Endothelial cell of umbilical vein (primary cell): ENCODE measurements around the gene PTK6. TPM values are rescaled to one million over a fixed set of nuclear protein-coding genes. Genes with fewer than 3 reads are reported as not detected.
"Not testable (repeated sequence)": the region's sequence is repeated elsewhere in the genome, so short reads cannot be mapped to it uniquely, and the experiment has no call there.

ENCODE experiments used
- BruUV-seq: library from RNA; stranded (reverse); fragments of 400-500 nt; replicated peaks from 2 replicates; lab custom pipeline; 2021; lab: Mats Ljungman, UMichigan
- CTCF ChIA-PET: fragments of 300-600, 350-600 bp; sonication (Branson Sonifier 250); formaldehyde crosslinking; loops from one replicate; lab custom pipeline; 2021; ENCODE audit warnings: antibody characterized with exemption, inconsistent platforms; lab: Charles Lee
- POLR2A ChIA-PET: fragments of 300-600, 350-600 bp; sonication (Branson Sonifier 250); formaldehyde crosslinking; loops from one replicate; lab custom pipeline; 2021; ENCODE audit warnings: antibody characterized with exemption, inconsistent platforms; lab: Charles Lee
- DNase-seq: peaks from one replicate; pipeline ENCODE4 v3.0.0-alpha.2; 2011; ENCODE audit warnings: low read depth, low spot score
- FAIRE-seq: peaks from 2 replicates; lab custom pipeline; 2011; peaks lifted over from hg19 to GRCh38; lab: Jason Lieb, UNC
- H2AFZ ChIP-seq: 2 replicates; pipeline ENCODE4 v1.6.0; 2012; ENCODE audit warnings: low read depth, low read length, control low read depth, inconsistent platforms
- H3K27ac ChIP-seq: 2 replicates; pipeline ENCODE4 v1.5.1; 2011; ENCODE audit warnings: low read depth, mild to moderate bottlenecking, control low read depth, low read length, moderate library complexity; ENCODE audit not compliant: insufficient read depth
- H3K27me3 ChIP-seq, 2 experiments: 2 replicates each; pipeline versions ENCODE4 v1.6.0 to v1.6.1; 2011; ENCODE audit warnings: low read length in 2 of 2, mixed read lengths in 1 of 2; ENCODE audit not compliant: control insufficient read depth in 2 of 2, insufficient read depth in 2 of 2
- H3K36me3 ChIP-seq, 2 experiments: 2 replicates in 1 of 2; 3 replicates in 1 of 2; pipeline ENCODE4 v1.5.1; 2011; ENCODE audit warnings: low read length in 2 of 2, mild to moderate bottlenecking in 1 of 2, moderate library complexity in 1 of 2; ENCODE audit not compliant: control insufficient read depth in 2 of 2, insufficient read depth in 2 of 2; ENCODE audit errors: extremely low read depth in 1 of 2
- H3K4me1 ChIP-seq: 3 replicates; pipeline ENCODE4 v1.5.1; 2011; ENCODE audit warnings: mild to moderate bottlenecking, low read length; ENCODE audit not compliant: control insufficient read depth, insufficient read depth; ENCODE audit errors: extremely low read depth
- H3K4me2 ChIP-seq: 2 replicates; pipeline ENCODE4 v1.6.1; 2011; ENCODE audit warnings: low read length, control low read depth, mixed read lengths; ENCODE audit not compliant: insufficient read depth
- H3K4me3 ChIP-seq, 3 experiments: fragments of 200-600 bp in 1 of 3; sonication (generic), shearing (Covaris generic) in 1 of 3; replicated peaks in 1 of 3; 2 replicates each; pipeline ENCODE4 v1.5.1; 2011 to 2016; ENCODE audit warnings: control low read depth in 3 of 3, low read length in 3 of 3, mild to moderate bottlenecking in 2 of 3, inconsistent platforms in 1 of 3, low read depth in 1 of 3, moderate library complexity in 1 of 3; ENCODE audit not compliant: insufficient read depth in 1 of 3
- H3K79me2 ChIP-seq: 2 replicates; pipeline ENCODE4 v1.6.0; 2012; ENCODE audit warnings: low read length, inconsistent platforms; ENCODE audit not compliant: control insufficient read depth, insufficient read depth
- H3K9ac ChIP-seq: replicated peaks from 2 replicates; pipeline ENCODE3; 2011; ENCODE audit warnings: low read length, control low read depth; ENCODE audit not compliant: insufficient read depth; ENCODE audit errors: extremely low read depth
- H3K9me1 ChIP-seq: replicated peaks from 3 replicates; pipeline ENCODE4 v1.6.0; 2011; ENCODE audit warnings: mild to moderate bottlenecking, low read length; ENCODE audit not compliant: control insufficient read depth, insufficient read depth; ENCODE audit errors: extremely low read depth
- H3K9me3 ChIP-seq: replicated peaks from 2 replicates; pipeline ENCODE4 v1.5.1; 2012; ENCODE audit warnings: low read length, inconsistent platforms; ENCODE audit not compliant: control insufficient read depth, insufficient read depth
- H4K20me1 ChIP-seq: replicated peaks from 2 replicates; pipeline ENCODE3; 2011; ENCODE audit warnings: mild to moderate bottlenecking, low read length; ENCODE audit not compliant: control insufficient read depth, insufficient read depth; ENCODE audit errors: extremely low read depth
- EZH2 ChIP-seq: IDR thresholded peaks from 2 replicates; pipeline ENCODE4 v1.6.1; 2012; ENCODE audit warnings: borderline replicate concordance, low read depth, mild to moderate bottlenecking, moderate library complexity, low read length, inconsistent platforms; ENCODE audit not compliant: severe bottlenecking
- FOS ChIP-seq: IDR thresholded peaks from 2 replicates; pipeline ENCODE4 v1.6.1; 2011; ENCODE audit warnings: mild to moderate bottlenecking, low read length, moderate library complexity, borderline replicate concordance; ENCODE audit not compliant: insufficient read depth
- GATA2 ChIP-seq: IDR thresholded peaks from 2 replicates; pipeline ENCODE4 v1.7.0; 2011; ENCODE audit warnings: low read depth, mild to moderate bottlenecking, moderate library complexity, mixed read lengths, low read length; ENCODE audit not compliant: insufficient read length, insufficient read depth
- JUN ChIP-seq: IDR thresholded peaks from 2 replicates; pipeline ENCODE4 v1.6.1; 2011; ENCODE audit warnings: borderline replicate concordance, low read depth; ENCODE audit not compliant: insufficient read length, insufficient read depth
- MYC ChIP-seq: IDR thresholded peaks from one replicate; pipeline ENCODE4 v1.6.1; 2011; ENCODE audit warnings: mild to moderate bottlenecking, low read depth, low read length
- POLR2A ChIP-seq: IDR thresholded peaks from 2 replicates; pipeline ENCODE4 v1.6.1; 2012; ENCODE audit warnings: low read depth, mild to moderate bottlenecking, control low read depth, low read length
- POLR2AphosphoS5 ChIP-seq: IDR thresholded peaks from 2 replicates; pipeline ENCODE4 v1.6.1; 2012; ENCODE audit warnings: low read depth, mild to moderate bottlenecking, control low read depth, low read length, moderate library complexity; ENCODE audit not compliant: insufficient read depth
- dilution Hi-C: fragments of 300-500 bp; cut with MboI; formaldehyde crosslinking; loops from one replicate; pipeline ENCODE4 v1.15.0; 2019; ENCODE audit warnings: low sequenced_read_pairs; ENCODE audit not compliant: extremely low pct_ligation_motif_present
- intact Hi-C: fragments of 100-400 bp; cut with micrococcal nuclease; formaldehyde crosslinking; loops from one replicate; pipeline ENCODE4 v1.10.0; 2022
- polyA plus RNA-seq, 4 experiments: library from polyadenylated mRNA; depleted of rRNA in 3 of 4; stranded (reverse) in 3 of 4; unstranded in 1 of 4; fragments of >200 nt; gene quantifications; 2 replicates each; pipeline versions ENCODE4 v1.2.1 to v1.2.3, GENCODE V29; 2011 to 2012; ENCODE audit warnings: missing spikeins in 1 of 4
- total RNA-seq: library from RNA; stranded (reverse); gene quantifications from 2 replicates; pipeline ENCODE4 v1.2.3, GENCODE V29; 2021
- TF ChIP-seq, protein P1 (sequence below), 2 donors: IDR thresholded peaks; 1 replicate in 1 of 2; 2 replicates in 1 of 2; pipeline ENCODE4 v1.5.1; 2011; ENCODE audit warnings: low read length in 2 of 2, mild to moderate bottlenecking in 2 of 2, moderate library complexity in 2 of 2, control low read depth in 1 of 2, inconsistent platforms in 1 of 2, low read depth in 1 of 2; ENCODE audit not compliant: insufficient read depth in 1 of 2; ENCODE audit errors: extremely low read depth in 1 of 2
- TF ChIP-seq, protein P2 (sequence below): IDR thresholded peaks from 2 replicates; pipeline ENCODE4 v1.6.1; 2011; ENCODE audit not compliant: insufficient read depth, insufficient read length

The PTK6 gene
- total and polyA plus RNA-seq, 2 donors (not counting 3 experiments of a cell fraction or from before 2014, with no cell fraction given): 0.18 TPM; not detected in 1

DNA sequence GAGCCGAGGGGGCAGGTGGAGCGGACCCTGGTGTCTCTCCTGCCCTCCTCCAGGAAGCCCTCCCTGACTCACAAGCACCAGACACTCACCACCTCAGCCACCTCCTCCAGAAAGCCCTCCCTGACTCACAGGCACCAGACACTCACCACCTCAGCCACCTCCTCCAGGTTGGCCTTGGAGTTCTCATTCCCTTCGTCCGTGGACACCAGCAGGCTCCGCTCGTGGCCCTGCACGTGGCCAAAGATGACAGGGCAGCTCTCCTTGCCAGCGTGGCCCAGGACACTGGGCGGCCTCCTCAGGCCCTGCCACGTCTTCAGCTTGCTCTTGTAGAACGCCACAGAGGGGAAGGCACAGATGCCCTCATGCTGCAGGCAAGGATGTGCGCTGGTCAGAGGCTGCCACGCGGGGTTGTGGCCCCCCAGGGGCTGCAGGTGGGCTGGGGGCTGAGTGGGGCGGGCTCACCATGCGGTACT lies 23.2 kb upstream of the PTK6 start:
- ChIA-PET CTCF (no interaction called here), POLR2A (no interaction called here)
- Histone ChIP-seq H2AFZ (no peak overlapping the region), H3K4me3 (no peak overlapping the region), H3K9me1 (no peaks in the 10 kb centered on the region), H3K4me1 (no peaks in the 10 kb centered on the region), H3K27ac (no peak overlapping the region), H3K9ac (no peak overlapping the region), H3K79me2 (no peaks in the 10 kb centered on the region), H3K9me3 (no peaks in the 10 kb centered on the region), H3K4me2 (no peak overlapping the region), H3K27me3 (no peaks in the 10 kb centered on the region), H3K36me3 (peaks cover 0 to 17% of the 10 kb centered on the region in 2 experiments), H4K20me1 (no peaks in the 10 kb centered on the region)
- intact Hi-C loops: no loop called here
- DNase-seq: no peak
- BruUV-seq: no TSS peak
- TF ChIP-seq EZH2 (no peak), FOS (no peak), JUN (no peak), POLR2AphosphoS5 (no peak), POLR2A (no peak), GATA2 (no peak), MYC (no peak)
- TF ChIP-seq, protein P1, sequence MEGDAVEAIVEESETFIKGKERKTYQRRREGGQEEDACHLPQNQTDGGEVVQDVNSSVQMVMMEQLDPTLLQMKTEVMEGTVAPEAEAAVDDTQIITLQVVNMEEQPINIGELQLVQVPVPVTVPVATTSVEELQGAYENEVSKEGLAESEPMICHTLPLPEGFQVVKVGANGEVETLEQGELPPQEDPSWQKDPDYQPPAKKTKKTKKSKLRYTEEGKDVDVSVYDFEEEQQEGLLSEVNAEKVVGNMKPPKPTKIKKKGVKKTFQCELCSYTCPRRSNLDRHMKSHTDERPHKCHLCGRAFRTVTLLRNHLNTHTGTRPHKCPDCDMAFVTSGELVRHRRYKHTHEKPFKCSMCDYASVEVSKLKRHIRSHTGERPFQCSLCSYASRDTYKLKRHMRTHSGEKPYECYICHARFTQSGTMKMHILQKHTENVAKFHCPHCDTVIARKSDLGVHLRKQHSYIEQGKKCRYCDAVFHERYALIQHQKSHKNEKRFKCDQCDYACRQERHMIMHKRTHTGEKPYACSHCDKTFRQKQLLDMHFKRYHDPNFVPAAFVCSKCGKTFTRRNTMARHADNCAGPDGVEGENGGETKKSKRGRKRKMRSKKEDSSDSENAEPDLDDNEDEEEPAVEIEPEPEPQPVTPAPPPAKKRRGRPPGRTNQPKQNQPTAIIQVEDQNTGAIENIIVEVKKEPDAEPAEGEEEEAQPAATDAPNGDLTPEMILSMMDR (IDR thresholded peaks at IDR 0.05; ENCODE audit: extremely low read depth in 1 of 2, insufficient read depth in 1 of 2, low read depth in 1 of 2, low read length in 2 of 2): no peak
- TF ChIP-seq, protein P2, sequence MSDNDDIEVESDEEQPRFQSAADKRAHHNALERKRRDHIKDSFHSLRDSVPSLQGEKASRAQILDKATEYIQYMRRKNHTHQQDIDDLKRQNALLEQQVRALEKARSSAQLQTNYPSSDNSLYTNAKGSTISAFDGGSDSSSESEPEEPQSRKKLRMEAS: no peak
- FAIRE-seq: no peak
- dilution Hi-C loops: no loop called here

DNA sequence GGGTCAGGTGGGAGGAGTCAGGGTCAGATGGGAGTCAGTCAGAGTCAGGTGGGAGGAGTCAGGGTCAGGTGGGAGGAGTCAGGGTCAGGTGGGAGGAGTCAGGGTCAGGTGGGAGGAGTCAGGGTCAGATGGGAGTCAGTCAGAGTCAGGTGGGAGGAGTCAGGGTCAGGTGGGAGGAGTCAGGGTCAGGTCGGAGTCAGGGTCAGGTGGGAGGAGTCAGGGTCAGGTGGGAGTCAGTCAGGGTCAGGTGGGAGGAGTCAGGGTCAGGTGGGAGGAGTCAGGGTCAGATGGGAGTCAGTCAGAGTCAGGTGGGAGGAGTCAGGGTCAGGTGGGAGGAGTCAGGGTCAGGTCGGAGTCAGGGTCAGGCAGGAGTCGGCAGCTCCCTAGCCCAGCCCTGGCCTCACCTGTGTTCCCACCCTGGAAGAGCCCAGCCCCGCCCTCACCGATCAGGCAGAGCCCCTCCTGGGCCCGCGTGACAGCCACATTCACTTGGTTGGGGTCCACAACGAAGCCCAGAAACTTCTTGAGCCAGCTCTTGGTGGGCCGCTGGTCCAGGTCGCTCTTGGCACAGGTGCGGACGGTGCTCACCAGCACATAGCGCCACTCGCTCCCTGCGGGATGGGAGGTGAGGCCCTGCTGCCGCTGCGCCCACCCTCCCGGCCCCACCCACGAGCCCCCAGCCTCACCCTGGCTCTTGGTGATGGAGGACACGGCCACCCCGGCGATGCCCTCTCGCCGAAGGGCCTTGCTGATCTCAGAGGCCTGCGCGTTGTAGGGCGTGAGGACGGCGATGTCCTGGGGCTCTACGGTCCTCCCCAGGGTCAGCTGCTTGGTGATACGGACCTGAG lies 22.5 kb upstream of the PTK6 start:
- H3K4me3 ChIP-seq, H2AFZ ChIP-seq, H3K79me2 ChIP-seq, H3K27me3 ChIP-seq, H3K4me1 ChIP-seq, H3K27ac ChIP-seq, intact Hi-C loops, dilution Hi-C loops, BruUV-seq, DNase-seq, H3K9ac ChIP-seq, FAIRE-seq, H3K9me3 ChIP-seq, POLR2A ChIA-PET, H3K4me2 ChIP-seq, H4K20me1 ChIP-seq, H3K9me1 ChIP-seq: not testable (repeated sequence)
- peaks cover 0 to 15% of the 10 kb centered on the region in 2 experiments for H3K36me3 ChIP-seq
- CTCF ChIA-PET: interaction anchor here (0.6 kb wide), 1 partner anchor 21 kb away, joined by 3 read pairs; no protein-coding TSS in a partner anchor
